ENCODE data around the gene POMGNT1.

The POMGNT1 gene

DNA sequence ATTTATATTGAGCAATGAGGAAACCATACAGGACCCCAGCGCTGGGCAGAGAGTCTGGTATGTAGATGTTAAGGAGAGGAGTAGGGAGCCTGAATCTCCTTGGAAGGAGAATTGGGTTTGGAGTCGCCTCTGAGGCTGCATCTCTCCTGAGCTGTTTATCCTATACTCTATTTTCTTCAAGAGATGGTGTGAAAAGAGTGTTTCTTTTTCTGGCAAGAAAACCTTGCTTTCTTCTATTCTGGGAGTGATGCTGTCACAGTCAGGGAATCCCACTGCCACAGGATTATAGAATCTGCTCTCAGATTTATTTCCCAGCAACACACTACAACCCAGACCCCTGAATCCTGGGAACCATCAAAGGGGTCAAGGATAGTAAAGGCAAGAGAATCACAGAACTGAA, 8.2 kb upstream of the POMGNT1 start:
- DNase-seq: no peak

DNA sequence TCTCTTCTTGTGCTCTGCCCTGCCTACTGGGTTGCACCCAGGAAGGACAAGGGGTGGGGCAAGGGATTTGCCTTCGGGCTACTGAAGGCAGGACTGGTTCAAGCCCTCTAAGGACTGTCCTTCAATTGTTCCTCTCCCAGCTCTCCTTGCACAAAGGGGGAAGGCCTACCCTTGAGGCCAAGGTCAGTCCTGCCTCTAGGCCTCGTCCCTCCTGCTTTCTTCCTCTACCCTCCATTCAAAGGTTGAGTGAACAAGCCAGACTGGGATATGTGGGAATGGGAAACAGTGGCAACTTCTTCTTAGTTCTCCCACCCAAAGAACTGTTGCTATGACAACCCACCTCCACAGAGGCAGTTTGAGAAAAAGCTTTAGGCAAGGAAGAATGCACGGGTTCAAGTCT, 7.6 kb upstream of the POMGNT1 start:
- DNase-seq: no peak

DNA sequence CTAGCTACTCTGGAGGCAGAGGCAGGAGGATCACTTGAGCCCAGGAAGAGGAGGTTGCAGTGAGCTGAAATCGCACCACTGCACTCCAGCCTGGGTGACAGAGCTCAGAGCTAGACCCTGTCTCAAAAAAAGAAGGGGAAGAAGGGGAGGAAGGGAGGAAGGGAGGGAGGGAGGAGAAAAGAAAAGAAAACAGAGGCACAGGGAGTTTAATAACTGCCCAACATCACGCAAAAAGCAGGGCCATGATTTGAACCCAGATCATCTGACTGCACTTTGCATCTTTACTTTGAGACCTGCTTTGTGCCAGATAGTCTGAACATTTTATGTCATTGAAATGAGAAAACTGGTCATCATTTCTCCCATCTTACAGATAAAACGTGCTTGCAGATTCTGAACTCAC, 6.9 kb upstream of the POMGNT1 start:
- DNase-seq: no peak

DNA sequence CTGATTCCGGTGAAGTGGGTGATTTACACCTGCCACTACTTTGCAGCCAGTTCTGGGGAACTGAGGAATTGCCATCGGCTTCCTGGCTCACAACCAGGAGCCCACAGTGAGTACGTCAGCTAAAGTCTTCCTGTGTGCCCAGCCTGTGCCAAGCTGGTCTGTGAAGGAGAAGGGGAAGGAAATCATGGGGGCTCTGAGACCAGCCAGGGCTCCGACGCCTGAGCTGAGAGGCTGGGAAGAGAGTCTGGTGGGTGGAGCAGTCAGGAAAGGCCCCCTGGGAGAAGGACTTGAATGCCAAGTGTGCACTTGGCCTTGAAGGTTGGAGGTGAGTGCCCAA, 6.1 kb upstream of the POMGNT1 start:
- DNase-seq: no peak

DNA sequence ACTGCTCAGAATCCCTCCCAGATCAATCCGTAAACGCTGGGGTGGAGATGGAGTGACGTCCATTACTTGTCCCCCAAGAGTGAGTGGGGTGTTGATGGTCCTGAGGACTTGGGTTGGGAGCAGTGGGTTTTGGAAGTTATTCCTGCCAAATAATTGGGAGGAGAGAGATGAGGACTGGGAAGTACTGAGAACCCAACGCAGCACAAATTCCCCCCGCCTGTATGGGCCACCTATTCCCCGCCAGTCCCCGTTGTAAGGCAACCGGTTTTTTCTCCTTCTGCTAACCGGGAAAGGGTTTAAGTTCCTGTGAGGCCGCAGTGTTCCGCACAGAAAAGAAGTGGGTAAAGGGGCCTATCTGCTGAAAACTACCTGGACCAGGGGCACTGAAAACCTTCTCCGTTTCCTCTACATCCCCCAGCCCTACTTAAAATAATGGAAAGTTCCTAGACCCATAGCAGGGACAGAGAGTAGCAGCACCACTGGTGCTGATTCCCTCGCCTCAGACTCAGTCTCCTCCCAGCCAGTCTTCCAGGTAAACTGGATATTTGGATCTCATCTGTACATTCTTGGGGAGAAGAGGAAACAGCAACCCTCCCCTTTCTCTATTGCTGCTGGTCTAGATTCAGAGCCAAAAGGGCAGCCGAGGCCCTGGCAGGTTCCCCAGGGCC, 5.6 kb upstream of the POMGNT1 start:
- no peak for DNase-seq

DNA sequence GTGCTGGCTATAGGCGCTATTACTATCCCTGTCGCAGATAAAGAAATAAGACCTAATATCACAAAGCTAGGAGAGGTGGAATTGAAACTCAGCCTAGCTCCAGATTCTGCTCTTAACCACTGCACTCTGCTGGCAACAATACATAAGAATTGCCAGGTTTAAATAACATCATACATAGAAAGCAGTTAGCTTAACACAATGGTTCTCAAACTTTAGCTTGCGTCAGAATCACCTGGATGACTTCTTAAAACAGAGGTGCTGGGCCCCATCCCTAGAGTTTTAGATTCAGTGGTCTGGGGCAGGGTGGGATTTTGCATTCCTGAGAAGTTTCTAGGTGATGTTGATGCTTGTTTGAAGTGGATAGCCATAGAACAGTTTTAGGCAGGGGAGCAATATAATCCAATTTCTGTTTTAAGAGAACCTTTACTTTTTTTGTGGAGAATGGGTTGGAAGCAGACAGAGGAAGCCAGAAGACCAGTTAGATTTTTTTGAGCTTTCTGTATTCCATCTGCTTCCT, 1.1 kb upstream of the POMGNT1 start:
- no peak for DNase-seq

DNA sequence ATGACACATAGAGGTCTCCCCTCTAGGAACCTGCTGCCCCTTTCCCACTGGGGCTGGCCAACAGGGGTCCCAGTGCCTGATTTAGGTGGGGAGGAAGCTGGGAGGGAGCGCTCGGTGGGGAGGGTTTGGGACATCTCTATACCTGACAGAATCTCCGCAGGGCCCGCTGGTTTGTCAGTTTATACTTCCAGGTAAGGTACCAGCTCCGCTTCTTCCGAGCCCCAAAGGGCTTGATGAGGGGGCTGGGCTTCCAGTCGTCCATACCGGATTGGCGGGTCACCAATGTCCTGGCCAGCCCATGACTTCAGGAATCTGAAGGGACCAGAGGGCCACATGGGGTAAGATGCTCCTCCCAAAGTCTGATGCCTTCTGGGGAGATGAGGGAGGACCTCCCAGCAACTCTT, 672 bp downstream of the POMGNT1 start:
- DNase-seq: no peak

DNA sequence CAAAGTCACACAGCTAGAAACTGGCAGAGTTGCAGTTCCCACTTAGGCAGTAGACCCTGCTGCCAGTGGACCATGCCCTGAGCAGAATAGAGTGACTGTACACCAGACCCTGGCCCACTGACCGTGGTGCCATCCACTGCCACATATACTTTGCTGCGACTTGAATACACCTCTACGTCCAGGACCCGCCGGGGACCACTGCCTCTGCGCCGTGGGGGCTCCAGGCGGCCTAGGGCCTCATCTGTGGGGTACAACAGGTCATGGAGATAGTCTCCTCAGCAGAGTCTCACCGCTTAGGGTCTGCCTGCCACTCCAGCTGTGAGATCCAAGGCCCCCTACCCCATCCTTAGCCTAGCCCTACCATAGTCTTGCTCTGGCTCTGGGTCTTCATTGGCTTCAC, 1.6 kb downstream of the POMGNT1 start:
- DNase-seq: no peak

DNA sequence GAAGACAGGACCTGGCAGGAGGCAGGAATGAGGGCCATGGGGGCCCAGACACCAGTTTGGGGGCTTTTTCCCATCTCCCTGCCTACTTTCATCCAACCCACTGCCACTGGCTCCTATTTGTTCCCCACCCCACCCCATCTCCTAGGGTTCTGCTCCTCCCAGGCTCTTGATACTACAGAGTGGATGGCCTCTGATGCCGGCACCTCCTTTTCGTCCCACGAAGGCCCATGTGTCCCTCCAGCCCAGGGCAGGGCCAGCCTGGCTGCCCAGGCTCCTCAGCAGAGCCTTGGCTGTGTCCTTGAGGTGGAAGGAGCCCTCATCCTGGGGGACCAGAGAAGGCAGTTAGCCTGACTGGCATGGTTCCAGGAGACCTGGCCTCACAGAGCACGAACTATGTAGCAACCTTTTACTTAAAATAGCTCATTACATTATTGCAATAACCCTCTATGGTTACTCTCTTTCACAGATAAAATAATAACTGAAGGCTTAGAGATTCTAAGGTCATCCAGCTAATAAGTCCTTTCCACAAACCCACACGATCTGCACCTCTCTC, 3.5 kb downstream of the POMGNT1 start:
- no peak for DNase-seq

DNA sequence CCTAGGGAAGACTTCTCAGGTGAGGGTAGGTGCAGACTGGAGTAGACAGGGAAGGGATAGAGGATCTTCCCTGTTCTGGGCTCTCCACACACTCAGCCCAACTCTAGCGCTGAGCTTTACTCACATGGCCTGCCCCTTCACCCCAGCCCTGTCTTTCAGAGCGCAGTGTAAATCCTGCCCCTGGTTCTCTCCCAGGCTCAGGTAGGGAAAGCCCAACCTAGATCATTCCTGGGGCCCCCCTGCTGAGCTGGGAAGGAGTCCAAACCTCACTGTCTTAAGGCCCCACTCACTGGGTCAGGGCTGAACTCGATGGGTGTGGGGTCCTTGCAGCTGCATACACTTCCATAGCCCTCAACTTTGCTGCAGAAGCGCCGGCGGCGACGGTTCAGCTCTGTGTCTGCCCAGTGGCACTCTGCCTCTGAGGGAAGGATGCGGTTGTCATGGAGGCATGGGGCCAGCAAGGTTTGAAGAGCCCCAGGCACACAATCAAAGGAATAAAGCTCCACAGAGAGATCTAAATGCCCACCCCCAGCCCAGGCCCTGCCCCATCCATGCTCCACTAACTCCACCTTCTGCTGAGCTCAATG, 4.2 kb downstream of the POMGNT1 start:
- no peak for DNase-seq

DNA sequence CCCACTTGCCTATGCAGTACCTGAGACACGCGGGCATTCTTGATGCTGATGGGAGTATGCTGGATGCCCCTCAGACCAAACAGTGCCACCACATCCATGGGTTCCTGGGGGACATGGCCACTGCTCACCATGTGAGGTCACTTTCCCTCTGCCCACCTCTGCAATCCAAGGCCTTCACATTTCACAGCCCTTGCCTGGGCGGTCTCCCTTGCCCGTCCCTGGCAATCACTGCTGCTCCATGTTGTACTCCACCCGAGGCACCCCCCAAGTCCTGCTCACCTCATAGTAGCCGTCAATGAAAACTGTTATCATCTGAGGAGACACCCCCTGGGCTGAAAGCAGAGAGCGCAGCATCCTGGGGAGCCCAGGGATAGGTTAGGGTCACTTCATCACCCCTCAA, 4.9 kb downstream of the POMGNT1 start:
- DNase-seq: no peak

DNA sequence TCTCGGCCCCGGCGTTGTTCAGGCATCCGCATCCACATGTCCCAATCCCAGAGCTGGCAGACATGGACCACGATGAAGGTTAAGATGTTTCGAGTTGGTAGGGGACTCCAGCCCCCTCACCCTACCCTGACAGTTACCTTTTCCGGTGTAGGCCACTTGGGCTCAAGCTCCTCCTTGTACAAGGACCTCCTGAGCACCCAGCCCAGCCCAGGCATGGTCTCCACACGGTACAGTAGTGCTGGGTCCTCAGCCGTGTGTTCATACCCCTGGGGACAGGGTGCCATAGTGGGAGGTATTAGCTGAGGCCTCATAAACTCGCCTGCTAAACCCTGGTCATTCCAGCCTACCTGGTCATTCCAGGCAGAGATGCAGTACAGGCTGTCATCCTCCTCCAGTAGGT, 6.1 kb downstream of the POMGNT1 start:
- DNase-seq: no peak

DNA sequence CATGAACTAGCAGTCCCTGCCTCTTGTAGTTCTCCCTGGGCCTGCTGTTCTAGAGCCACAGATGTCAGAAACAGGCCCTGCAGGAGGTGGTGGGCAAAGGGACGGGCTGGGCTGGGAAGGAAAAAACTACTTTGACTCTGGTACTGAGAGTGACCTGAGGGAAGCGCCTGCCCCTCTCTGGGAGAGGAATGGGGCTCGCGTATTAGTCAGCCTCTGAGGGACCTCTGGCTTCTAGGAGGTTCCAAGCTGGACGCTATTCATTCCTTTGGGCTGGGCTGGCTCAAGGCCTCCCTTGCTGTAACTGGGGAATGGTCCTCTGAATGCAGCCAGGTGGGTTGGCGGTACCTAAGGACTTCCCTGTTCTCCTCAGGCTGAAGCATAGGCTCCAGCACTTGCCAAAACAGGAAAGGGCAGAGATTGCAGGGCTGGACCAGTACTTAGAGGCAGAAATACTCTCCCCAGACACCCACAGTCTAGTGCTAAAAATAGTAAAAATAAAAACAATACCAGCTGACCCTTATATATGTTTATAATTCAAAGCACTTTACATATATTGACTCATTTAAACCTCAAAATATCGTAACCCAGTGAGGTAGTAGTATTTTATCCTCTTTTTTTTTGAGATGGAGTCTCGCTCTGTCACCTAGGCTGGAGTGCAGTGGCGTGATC, 7.1 kb downstream of the POMGNT1 start:
- DNase-seq: no peak

DNA sequence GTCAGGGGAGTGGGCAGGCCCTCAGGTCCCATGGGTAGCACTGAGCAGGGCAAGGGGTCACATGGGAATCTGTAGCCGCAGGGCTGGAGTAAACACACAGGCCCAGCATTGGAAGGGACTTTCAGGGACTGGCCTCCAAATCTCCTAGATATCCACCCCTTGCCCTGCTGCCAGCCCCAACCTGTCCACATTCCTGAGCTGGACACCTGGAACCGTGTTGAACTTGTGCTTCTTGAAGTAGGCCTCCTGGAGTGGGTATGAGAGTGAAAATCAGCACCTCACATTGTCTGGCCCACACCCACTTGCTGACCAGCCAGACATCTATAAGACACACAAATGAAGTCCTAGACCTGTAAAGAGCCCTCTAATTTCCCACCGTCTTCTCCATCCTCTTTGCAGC, 7.7 kb downstream of the POMGNT1 start:
- DNase-seq: no peak

DNA sequence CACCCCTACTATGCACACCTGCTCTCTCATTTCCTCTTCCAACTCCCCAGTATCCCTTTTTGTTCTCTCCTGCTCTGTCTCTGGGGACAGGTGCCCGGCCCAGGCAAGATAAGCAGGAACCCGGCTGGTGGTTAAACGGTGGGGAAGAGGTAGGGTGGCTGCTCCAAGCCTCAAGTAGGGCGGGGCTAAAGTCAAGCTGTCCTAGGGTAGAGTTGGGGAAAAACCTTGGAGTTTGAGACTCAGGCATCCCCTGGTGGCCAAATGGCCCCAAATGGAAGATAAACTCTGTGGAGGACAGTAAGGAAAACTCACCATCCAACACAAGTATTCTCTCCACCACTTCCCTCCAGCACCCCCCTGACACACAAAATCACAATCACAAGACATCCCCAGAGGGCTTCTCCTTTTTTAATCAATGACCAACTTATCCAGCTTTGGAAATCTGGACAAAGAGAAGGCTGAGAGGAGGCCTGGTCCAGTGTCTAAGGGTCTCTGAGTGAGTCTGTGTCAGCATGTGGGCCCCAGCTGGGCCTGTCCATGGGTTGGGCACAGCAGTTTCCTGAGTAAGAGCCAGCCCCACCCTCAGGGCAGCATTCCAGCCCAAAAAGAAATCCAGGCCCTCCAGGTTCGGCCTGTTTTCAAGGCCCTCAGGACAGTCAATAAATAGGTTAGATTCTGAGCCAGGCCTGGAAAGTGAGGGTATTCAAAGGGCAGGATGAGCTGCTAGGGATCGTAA, 9.8 kb downstream of the POMGNT1 start:
- DNase-seq: no peak

DNA sequence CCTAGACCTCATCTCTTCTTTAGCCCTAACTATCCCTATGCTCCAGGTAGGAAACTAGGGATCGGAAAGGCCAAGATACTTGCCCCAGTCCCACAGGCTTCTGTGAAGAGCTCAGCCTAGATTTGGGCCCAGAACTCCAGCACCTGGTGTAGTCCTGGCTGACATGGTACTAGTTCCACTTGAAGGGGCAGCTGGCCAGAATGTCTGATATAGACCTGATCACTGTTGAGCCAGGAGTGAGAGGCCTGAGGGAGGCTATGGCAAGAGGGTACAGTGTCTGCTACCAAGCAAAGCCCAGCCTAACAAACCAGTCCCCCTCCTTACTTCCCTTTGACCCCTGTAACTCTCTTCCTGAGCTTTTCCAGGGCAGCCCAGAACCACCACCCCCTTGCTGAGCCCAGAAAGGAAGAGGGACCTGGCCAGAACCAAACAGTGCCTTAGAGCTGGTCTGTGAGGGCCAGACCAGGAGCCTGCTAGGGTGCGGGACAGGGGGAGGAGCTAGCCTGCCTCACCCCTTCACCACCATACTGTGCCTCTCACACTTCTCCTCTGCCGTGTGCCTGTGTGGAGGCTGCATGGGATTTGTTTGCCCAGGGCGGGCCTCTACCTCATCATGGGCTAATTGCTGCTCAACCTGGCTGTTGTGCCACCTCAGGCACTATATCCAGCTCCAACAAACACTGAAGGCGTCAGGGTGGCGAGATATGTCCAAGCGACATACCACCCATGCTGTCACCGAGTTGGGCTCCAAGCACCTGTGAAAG, 10.9 kb downstream of the POMGNT1 start:
- DNase-seq: no peak

DNA sequence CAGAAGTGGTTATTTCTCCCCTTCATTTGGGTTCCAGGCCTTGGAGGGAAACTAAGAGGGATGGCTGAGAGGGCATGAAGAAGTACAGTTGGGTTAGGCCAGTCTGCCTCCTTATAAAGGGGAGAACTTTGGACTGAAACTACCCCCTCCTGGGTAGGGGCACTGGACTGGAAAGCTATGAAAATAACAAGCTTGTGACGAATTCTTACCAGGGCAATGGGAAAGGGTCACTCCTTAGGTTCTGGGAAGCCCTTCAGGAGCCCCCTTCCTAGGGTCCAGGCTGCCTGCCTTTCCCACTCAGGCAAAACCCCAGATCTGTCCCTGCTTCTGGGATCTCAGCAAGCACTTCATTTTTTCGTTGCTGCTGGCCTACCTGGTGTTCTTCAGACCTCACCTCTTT, 12.2 kb downstream of the POMGNT1 start:
- no peak for DNase-seq

DNA sequence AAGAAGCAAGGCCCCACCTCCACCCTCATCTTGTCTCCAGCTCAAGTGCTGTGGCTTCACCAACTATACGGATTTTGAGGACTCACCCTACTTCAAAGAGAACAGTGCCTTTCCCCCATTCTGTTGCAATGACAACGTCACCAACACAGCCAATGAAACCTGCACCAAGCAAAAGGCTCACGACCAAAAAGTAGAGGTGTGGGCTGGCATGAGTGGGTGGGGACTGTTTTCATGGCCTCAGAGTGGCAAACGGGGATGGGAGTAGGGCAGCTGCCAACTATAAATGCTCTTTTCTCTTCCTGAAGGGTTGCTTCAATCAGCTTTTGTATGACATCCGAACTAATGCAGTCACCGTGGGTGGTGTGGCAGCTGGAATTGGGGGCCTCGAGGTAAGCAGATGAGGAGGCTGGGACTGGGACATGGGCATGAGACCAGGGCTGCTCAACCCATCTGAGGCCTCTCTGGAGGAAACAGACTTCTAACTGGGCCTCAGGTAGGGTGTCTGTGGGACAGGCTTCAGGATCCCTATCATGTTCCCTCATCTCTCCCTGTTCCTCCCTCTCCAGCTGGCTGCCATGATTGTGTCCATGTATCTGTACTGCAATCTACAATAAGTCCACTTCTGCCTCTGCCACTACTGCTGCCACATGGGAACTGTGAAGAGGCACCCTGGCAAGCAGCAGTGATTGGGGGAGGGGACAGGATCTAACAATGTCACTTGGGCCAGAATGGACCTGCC, 13.1 kb downstream of the POMGNT1 start:
- DNase-seq: no peak

DNA sequence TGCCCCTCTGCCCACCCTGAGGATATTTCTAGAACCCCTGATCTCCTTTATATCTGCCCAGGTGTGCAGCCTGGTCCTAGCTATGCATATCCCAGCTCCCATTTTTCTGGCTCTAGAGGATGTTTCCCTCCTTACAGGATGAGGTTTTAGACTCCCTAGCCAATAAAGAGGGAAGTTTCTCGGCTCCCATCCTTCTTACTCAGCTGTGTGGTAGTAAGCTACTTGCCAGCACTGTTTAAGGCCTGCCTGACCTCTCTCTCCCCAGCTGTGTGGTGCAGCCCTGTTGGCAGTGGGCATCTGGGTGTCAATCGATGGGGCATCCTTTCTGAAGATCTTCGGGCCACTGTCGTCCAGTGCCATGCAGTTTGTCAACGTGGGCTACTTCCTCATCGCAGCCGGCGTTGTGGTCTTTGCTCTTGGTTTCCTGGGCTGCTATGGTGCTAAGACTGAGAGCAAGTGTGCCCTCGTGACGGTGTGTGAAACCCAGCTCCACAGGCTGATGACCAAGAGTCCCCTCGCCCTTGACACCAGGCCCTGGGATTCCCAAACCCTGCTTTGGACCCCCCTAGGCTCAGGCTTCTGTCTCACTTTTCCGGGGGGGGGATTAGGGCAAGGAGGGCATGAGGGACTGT, 14.2 kb downstream of the POMGNT1 start:
- DNase-seq: no peak

DNA sequence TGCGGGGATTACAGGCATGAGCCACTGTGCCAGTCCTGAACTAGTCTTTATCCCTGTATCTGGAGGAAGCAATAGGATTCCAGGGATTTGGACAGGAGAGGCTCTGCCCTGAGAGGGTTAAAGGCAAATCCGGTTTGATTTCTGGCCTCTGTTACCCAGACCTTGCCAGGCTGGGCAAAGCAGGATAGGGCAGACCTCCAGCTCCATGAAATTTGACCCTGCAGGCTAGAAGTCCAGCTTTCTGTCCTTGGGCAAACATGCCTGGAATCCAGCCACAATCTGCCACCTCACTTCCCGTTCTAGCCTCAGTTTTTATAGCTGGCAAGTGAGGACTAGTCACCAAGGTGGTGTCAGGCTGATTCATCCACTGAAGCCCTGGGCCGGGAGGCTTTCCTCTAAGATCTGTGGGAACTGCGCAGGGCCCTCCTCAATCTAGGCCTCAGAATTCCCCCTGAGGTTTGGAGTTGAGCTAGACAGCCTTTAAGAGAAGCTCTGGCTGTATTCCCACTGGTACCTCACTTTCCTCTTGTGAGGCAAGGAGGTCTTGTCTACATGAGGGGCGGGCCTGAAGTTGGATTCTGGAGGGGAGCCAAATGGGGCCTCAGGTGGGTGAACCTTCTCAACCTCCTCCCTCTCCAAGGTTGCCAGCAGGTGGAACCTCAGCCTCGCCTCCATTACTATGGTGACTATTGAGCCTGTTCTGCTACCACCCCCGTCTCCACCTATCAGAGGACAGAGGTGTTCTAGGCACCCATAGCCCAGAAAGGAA, 15.0 kb downstream of the POMGNT1 start:
- DNase-seq: no peak
